K562 (cell line): ENCODE measurements around the gene CNIH3. TPM values are rescaled to one million over a fixed set of nuclear protein-coding genes. Genes with fewer than 3 reads are reported as not detected.

ENCODE experiments used
- ATAC-seq: fragments of 200-7000 bp; cut with Tn5 transposase; 3 replicates; pipeline ENCODE4 v1.9.1; 2020; ENCODE audit warnings: moderate library complexity
- BruUV-seq: library from RNA; stranded (reverse); fragments of 400-500 nt; replicated peaks from 2 replicates; lab custom pipeline; 2021; lab: Mats Ljungman, UMichigan
- CTCF ChIA-PET: fragments of 300-600 bp; formaldehyde crosslinking; extraction: SDS; loops from one replicate; lab custom pipeline; 2021; ENCODE audit warnings: low intra/inter-chr PET ratio; lab: Yijun Ruan, JAX
- POLR2A ChIA-PET: fragments of 300-600, 350-650 bp; sonication (Branson Sonifier 250); formaldehyde crosslinking; extraction: SDS; loops from one replicate; lab custom pipeline; 2021; ENCODE audit warnings: antibody characterized with exemption, inconsistent platforms; lab: Yijun Ruan, JAX
- DNase-seq, 4 experiments: peaks; one replicate each; pipeline versions ENCODE4 v3.0.0 to v3.0.0-alpha.2; 2011 to 2018; ENCODE audit warnings: low spot score in 3 of 4, mixed read lengths in 3 of 4; ENCODE audit errors: extremely low read depth in 1 of 4
- FAIRE-seq: peaks from 2 replicates; lab custom pipeline; 2011; peaks lifted over from hg19 to GRCh38; lab: Jason Lieb, UNC
- H2AFZ ChIP-seq: 2 replicates; pipeline ENCODE4 v1.6.0; 2011; ENCODE audit warnings: low read depth, low read length, control low read depth, inconsistent platforms
- H3K27ac ChIP-seq: fragments of 200-600 bp; 3 replicates; pipeline ENCODE4 v1.8.0; 2011; ENCODE audit warnings: low read depth, mild to moderate bottlenecking, control low read depth, inconsistent platforms, low read length, moderate library complexity, mixed read lengths; ENCODE audit errors: extremely low read depth
- H3K27me3 ChIP-seq, 2 experiments: fragments of 300-600 bp in 1 of 2; 2 replicates in 1 of 2; 3 replicates in 1 of 2; pipeline versions ENCODE4 v1.6.0 to v1.8.0; 2011; ENCODE audit warnings: inconsistent platforms in 2 of 2, low read length in 2 of 2, mild to moderate bottlenecking in 1 of 2, mixed read lengths in 1 of 2, moderate library complexity in 1 of 2; ENCODE audit not compliant: control insufficient read depth in 2 of 2, insufficient read depth in 2 of 2
- H3K36me3 ChIP-seq: fragments of 300-600 bp; 3 replicates; pipeline ENCODE4 v1.8.0; 2011; ENCODE audit warnings: mild to moderate bottlenecking, low read length, inconsistent platforms; ENCODE audit not compliant: control insufficient read depth, insufficient read depth
- H3K4me1 ChIP-seq, 2 experiments: fragments of 200-600 bp in 1 of 2; replicated peaks in 1 of 2; 2 replicates in 1 of 2; 3 replicates in 1 of 2; pipeline versions ENCODE4 v1.5.1 to v1.8.0; 2011; ENCODE audit warnings: inconsistent platforms in 2 of 2, low read length in 2 of 2, mild to moderate bottlenecking in 1 of 2, mixed read lengths in 1 of 2, moderate library complexity in 1 of 2; ENCODE audit not compliant: control insufficient read depth in 2 of 2, insufficient read depth in 2 of 2
- H3K4me2 ChIP-seq: 2 replicates; pipeline ENCODE4 v1.6.1; 2011; ENCODE audit warnings: low read length, control low read depth, inconsistent platforms, mixed read lengths; ENCODE audit not compliant: insufficient read depth
- H3K4me3 ChIP-seq: fragments of 200-600 bp; sonication (generic), shearing (Covaris generic); 2 replicates; pipeline ENCODE4 v1.5.1; 2016; ENCODE audit warnings: control low read depth, inconsistent platforms
- H3K79me2 ChIP-seq: fragments of 200-600 bp; 3 replicates; pipeline ENCODE4 v1.8.0; 2011; ENCODE audit warnings: low read length, inconsistent platforms; ENCODE audit not compliant: control insufficient read depth, insufficient read depth
- H3K9ac ChIP-seq, 2 experiments: 2 replicates each; pipeline versions ENCODE4 v1.6.0 to v1.6.1; 2011; ENCODE audit warnings: low read depth in 2 of 2, low read length in 2 of 2, control low read depth in 1 of 2, inconsistent platforms in 1 of 2, mild to moderate bottlenecking in 1 of 2, mixed read lengths in 1 of 2; ENCODE audit not compliant: insufficient read depth in 1 of 2
- H3K9me1 ChIP-seq: one replicate; pipeline ENCODE4 v1.6.0; 2011; ENCODE audit warnings: inconsistent platforms, mild to moderate bottlenecking, low read length, moderate library complexity; ENCODE audit not compliant: control insufficient read depth, insufficient read depth
- H3K9me3 ChIP-seq: replicated peaks from 2 replicates; pipeline ENCODE4 v1.5.1; 2011; ENCODE audit warnings: low read depth, low read length, inconsistent platforms; ENCODE audit not compliant: control insufficient read depth, insufficient read depth
- H4K20me1 ChIP-seq: replicated peaks from 2 replicates; pipeline ENCODE4 v1.6.1; 2011; ENCODE audit warnings: low read length, inconsistent platforms, mixed read lengths; ENCODE audit not compliant: control insufficient read depth, insufficient read depth
- ATF3 ChIP-seq, 2 experiments: fragments of 450-650 bp in 1 of 2; sonication (generic) in 1 of 2; formaldehyde crosslinking in 1 of 2; IDR thresholded peaks in 1 of 2; conservative IDR thresholded peaks in 1 of 2; 2 replicates each; pipeline versions ENCODE4 v1.6.1 to v1.8.1; 2016 to 2023; ENCODE audit warnings: mild to moderate bottlenecking in 2 of 2, moderate library complexity in 2 of 2, inconsistent platforms in 1 of 2, missing genetic modification reagents in 1 of 2
- FOSL1 ChIP-seq: fragments of 200-800 bp; sonication (Bioruptor generic); conservative IDR thresholded peaks from 2 replicates; pipeline ENCODE4 v1.6.1; 2016; ENCODE audit warnings: missing genetic modification characterization, missing compliant biosample characterization
- LCOR ChIP-seq: sonication (generic); formaldehyde crosslinking; IDR thresholded peaks from 2 replicates; pipeline ENCODE4 v1.8.0; 2022; ENCODE audit warnings: mild to moderate bottlenecking, missing genetic modification reagents
- NR2C2 ChIP-seq, 2 experiments: fragments of 200-800 bp in 1 of 2; sonication (Bioruptor generic) in 1 of 2; sonication (generic) in 1 of 2; formaldehyde crosslinking in 1 of 2; IDR thresholded peaks; 2 replicates each; pipeline versions ENCODE4 v1.6.1 to v1.8.0; 2016 to 2022; ENCODE audit warnings: mild to moderate bottlenecking in 1 of 2, missing compliant biosample characterization in 1 of 2, missing genetic modification characterization in 1 of 2, missing genetic modification reagents in 1 of 2
- SOX6 ChIP-seq: fragments of 450-650 bp; IDR thresholded peaks from 2 replicates; pipeline ENCODE4 v1.6.1; 2014; ENCODE audit warnings: mild to moderate bottlenecking
- ZNF584 ChIP-seq: fragments of 200-800 bp; sonication (Bioruptor generic); IDR thresholded peaks from 2 replicates; pipeline ENCODE4 v1.6.1; 2016; ENCODE audit warnings: low read depth, mild to moderate bottlenecking, missing genetic modification characterization, missing compliant biosample characterization
- WGBS: fragments of 100-300 bp; shearing (Covaris generic); methylation state at CpG from one replicate; pipeline ENCODE4 v1.1.6; 2016; ENCODE audit warnings: low coverage, mixed read lengths; ENCODE audit not compliant: insufficient coverage; ENCODE audit errors: missing lambda C conversion rate; 5-methylcytosine and 5-hydroxymethylcytosine counted together
- in situ Hi-C: fragments of 300-500 bp; cut with MboI; formaldehyde crosslinking; loops from 4 replicates; pipeline ENCODE4 v1.15.0; 2018; ENCODE audit warnings: inconsistent platforms, mixed read lengths
- intact Hi-C: fragments of 100-400 bp; cut with micrococcal nuclease; formaldehyde crosslinking; loops from 2 replicates; pipeline ENCODE4 v1.14.2; 2022
- polyA plus RNA-seq, 8 experiments: library from polyadenylated mRNA; depleted of rRNA in 4 of 8; stranded (reverse) in 5 of 8; unstranded in 3 of 8; fragments of >200 nt; fragmentation: Nextera tagmentation in 2 of 8; fragmentation: Illumina TruSeq in 1 of 8; extraction: Ambion mirVana in 2 of 8; extraction: Trizol in 1 of 8; gene quantifications; 2 replicates each; pipeline versions ENCODE4 v1.2.1 to v1.2.3, GENCODE V29; 2011 to 2014; ENCODE audit warnings: inconsistent platforms in 1 of 8, missing spikeins in 1 of 8
- total RNA-seq, 7 experiments: library from RNA; depleted of rRNA in 6 of 7; stranded (reverse); fragments of >200 nt in 6 of 7; fragmentation: Illumina TruSeq in 2 of 7; extraction: Trizol in 2 of 7; gene quantifications; 2 replicates each; pipeline versions ENCODE4 v1.2.1 to v1.2.3, GENCODE V29; 2011 to 2021; ENCODE audit warnings: low replicate concordance in 1 of 7

The CNIH3 gene
- total and polyA plus RNA-seq, 9 of the 15 experiments (the other 6 are each of a cell fraction or from before 2014, with no cell fraction given): 0.14 to 1.8 (median 0.79) TPM

DNA sequence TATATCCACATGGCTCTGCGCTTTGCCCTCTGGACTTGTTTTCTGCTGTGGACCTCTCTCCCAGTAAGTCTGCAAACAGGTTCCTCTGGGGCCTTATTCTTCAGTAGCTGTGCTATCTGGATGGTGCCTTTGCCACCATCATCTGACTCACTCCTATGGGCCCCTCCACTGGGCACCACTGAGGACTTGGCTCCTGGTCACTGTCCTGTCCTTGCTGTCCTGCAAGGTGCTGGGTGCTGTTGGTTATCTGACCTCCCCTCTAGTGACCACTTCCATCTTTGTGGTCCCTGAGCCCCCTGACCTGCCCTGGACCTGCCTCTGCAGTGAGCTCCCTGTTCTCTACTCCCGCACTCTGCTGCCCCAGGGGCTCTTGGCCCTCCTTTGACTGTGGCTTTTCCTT lies 6.7 kb downstream of the CNIH3 start:
- H3K4me1 ChIP-seq: no peaks in the 10 kb centered on the region; a peak in 1 of 5 replicates
- intact Hi-C loops (no loop called here), in situ Hi-C loops (no loop called here)
- no peaks in the 10 kb centered on the region for H3K79me2 ChIP-seq
- H4K20me1 ChIP-seq: no peaks in the 10 kb centered on the region
- H3K27ac ChIP-seq: no peak overlapping the region
- no peak overlapping the region for H3K9ac ChIP-seq
- ATAC-seq: no peak
- no peaks in the 10 kb centered on the region for H3K9me1 ChIP-seq
- WGBS: 0% methylated on average over 2 of the region's 2 CpGs
- H3K36me3 ChIP-seq: no peaks in the 10 kb centered on the region
- no peak overlapping the region for H3K4me3 ChIP-seq
- CTCF ChIA-PET: no interaction called here
- H3K9me3 ChIP-seq: no peaks in the 10 kb centered on the region; the same call in 1 of the 2 replicates
- FAIRE-seq: no peak
- peaks cover 36 to 51% of the 10 kb centered on the region in 2 experiments; a peak in 4 of 5 replicates for H3K27me3 ChIP-seq
- H2AFZ ChIP-seq: no peak overlapping the region
- POLR2A ChIA-PET: interaction anchor here (0.6 kb wide), 1 partner anchor 10 kb away, joined by 3 read pairs; no protein-coding TSS in a partner anchor
- H3K4me2 ChIP-seq: no peak overlapping the region
- no peak for DNase-seq
- no peak for TF ChIP-seq LCOR
- peak; percentile 24; the same call in 1 of the 2 replicates for TF ChIP-seq ZNF584 (CRISPR knock-in tag)
- no TSS peak for BruUV-seq

DNA sequence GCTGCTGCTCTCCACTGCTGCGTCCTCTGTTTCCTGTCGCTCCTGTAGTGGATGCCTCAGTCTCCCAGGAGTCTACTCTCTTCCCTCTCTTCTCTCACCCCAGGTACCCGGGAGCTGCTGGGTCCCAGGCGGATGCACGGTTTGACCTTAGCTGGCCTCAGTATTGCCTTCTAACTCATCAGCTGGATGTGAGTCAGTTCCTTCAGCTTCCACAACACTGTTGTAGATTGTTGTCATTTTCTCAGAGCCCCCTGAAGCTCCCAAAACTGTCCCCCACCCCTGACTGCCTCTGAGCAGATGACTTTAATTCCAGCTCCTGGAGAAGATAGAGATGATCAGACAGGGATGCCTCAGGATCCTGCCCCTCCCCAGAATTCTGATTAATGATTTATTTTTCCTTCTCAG lies 7.2 kb downstream of the CNIH3 start:
- intact Hi-C loops (no loop called here), in situ Hi-C loops (no loop called here)
- H3K36me3 ChIP-seq: no peaks in the 10 kb centered on the region
- FAIRE-seq: no peak
- H2AFZ ChIP-seq: no peak overlapping the region
- H3K9ac ChIP-seq: no peak overlapping the region
- WGBS: 5% methylated on average over 5 of the region's 5 CpGs
- no TSS peak for BruUV-seq
- CTCF ChIA-PET: no interaction called here
- no peaks in the 10 kb centered on the region for H3K9me1 ChIP-seq
- H3K9me3 ChIP-seq: no peaks in the 10 kb centered on the region; the same call in 1 of the 2 replicates
- no peak for TF ChIP-seq ATF3 (IDR thresholded peaks at IDR 0.05)
- no peak for TF ChIP-seq ATF3 (CRISPR knock-in tag; conservative IDR thresholded peaks at IDR 0.05)
- TF ChIP-seq SOX6: no peak
- 0 out of 2 replicates have a peak, but pooled peaks have one; percentile 8 for TF ChIP-seq FOSL1 (tag)
- peak; percentile 14; the same call in 1 of the 2 replicates for TF ChIP-seq ZNF584 (CRISPR knock-in tag)
- TF ChIP-seq NR2C2 (CRISPR knock-in tag; IDR thresholded peaks at IDR 0.05): no peak
- peak; percentile 54; the same call in 1 of the 2 replicates for TF ChIP-seq NR2C2 (tag; IDR thresholded peaks at IDR 0.05)
- POLR2A ChIA-PET: no interaction called here
- no peaks in the 10 kb centered on the region for H3K79me2 ChIP-seq
- no peaks in the 10 kb centered on the region; a peak in 1 of 5 replicates for H3K4me1 ChIP-seq
- no peaks in the 10 kb centered on the region for H4K20me1 ChIP-seq
- no peak overlapping the region for H3K4me3 ChIP-seq
- H3K27me3 ChIP-seq: peaks cover 31 to 47% of the 10 kb centered on the region in 2 experiments; a peak in 4 of 5 replicates
- no peak overlapping the region for H3K27ac ChIP-seq
- H3K4me2 ChIP-seq: no peak overlapping the region
- ATAC-seq: no peak
- no peak for DNase-seq
